Hematopoietic multipotent progenitor cell (in vitro differentiated cells): Measurements from ENCODE around the gene TMEM154. TPM values are rescaled to one million over a fixed set of nuclear protein-coding genes. Genes with fewer than 3 reads are reported as not detected.

Source experiments
- DNase-seq, 3 donors: peaks; one replicate each; pipeline ENCODE4 v3.0.0-alpha.2; 2011 to 2015; ENCODE audit warnings: low read depth in 2 of 3, low spot score in 2 of 3
- total RNA-seq: library from RNA; depleted of rRNA; stranded (reverse); fragments of >200 nt; gene quantifications from one replicate; pipeline ENCODE4 v1.2.3, GENCODE V29; 2012

Gene TMEM154
- total RNA-seq, 1 donor = 2.2 TPM

- no peak for DNase-seq
Measured at GRCh38 chr4:152697284-152698088, 17.7 kb upstream of the TMEM154 start.

- DNase-seq = no peak
Measured at GRCh38 chr4:152696764-152697261, 17.0 kb upstream of the TMEM154 start.

GRCh38 chr4:152693871-152694270, 14.1 kb upstream of the TMEM154 start:
- DNase-seq = no peak

GRCh38 chr4:152691761-152692160, 12.0 kb upstream of the TMEM154 start:
- DNase-seq = no peak

- DNase-seq = no peak
Measured at GRCh38 chr4:152690706-152691651, 11.2 kb upstream of the TMEM154 start.

GRCh38 chr4:152689615-152690501, 10.1 kb upstream of the TMEM154 start:
- no peak for DNase-seq

GRCh38 chr4:152687974-152688599, 8.3 kb upstream of the TMEM154 start:
- no peak for DNase-seq

DNA sequence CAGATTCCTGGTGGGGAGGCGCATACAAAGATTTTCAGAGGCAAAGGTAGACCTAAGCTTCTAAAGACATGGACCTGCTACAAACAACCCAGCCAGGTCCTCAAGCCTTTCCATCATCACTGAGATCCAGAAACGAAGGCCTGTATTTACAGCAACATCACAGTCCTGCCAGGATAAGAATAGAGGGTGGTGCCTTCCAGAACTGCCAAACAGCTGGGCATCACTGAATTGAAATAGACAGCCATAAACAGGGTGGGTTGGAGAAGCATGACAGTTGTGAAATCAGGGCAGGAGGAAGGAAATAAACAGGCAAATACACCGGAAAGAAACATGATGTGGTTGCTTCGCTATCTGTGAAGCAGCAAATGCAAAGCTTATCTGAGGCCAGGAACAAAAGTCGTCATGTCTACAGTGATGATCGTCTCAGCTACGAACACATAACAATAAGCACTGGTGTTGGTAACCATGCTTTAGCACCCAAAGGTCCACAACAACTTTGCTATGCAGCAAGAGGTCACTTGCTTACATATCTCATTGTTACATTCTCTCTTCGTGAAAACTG, 6.7 kb upstream of the TMEM154 start:
- no peak for DNase-seq

DNA sequence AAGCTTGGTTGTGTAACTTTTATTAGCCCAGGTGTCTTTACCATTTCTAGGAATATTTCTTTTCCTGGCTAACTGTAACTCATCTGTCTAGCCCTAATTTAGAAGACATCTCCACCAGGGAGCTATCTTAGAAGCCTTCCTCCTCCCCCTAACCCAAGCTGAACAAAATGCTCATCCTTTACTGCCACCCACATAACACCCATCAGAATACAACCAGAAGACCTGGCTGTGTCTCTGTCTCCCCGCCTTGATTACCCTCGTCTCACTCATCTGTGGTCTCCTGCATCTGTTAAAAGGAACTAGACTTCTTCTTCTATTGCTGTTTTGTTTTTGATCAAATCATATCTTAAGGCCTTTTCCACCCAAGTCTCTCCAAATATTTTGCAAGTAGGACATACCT, 4.8 kb upstream of the TMEM154 start:
- no peak for DNase-seq

GRCh38 chr4:152684007-152684406, 4.2 kb upstream of the TMEM154 start:
- DNase-seq = no peak

DNA sequence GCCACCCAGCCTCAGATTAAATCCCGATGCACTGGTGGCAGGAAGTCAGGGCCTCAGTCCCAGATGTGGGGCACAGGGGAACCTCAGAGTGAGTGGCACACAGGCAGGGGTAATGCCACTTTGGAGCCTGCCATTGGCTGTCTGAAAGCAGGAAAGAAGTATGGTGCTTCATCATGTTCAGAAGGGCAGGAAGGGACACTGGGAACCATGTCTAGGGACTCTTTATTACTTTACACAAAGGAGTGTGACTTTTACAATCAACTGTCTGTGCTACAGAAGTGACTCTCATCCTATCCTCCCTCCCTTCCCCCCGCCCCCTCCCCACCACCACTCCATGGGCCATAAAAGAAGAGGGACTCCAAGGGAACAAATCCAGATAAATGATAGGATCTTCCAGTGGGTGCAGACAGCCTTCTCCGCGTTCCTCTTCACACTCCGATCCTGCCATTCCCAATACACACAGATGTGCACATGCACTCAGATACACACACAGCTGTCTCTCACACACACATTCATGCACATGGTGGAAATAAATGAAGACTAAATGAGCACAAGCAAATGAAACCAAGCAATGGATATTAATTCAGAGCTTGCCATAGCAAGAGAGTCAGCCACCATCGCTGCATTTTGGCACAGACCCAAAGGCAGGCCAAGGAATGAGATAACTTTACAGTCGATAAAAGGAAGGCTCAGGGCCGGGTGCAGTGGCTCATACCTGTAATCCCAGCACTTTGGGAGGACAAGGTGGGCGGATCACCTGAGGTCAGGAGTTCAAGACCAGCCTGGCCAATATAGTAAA, 2.5 kb upstream of the TMEM154 start:
- no peak for DNase-seq

DNA sequence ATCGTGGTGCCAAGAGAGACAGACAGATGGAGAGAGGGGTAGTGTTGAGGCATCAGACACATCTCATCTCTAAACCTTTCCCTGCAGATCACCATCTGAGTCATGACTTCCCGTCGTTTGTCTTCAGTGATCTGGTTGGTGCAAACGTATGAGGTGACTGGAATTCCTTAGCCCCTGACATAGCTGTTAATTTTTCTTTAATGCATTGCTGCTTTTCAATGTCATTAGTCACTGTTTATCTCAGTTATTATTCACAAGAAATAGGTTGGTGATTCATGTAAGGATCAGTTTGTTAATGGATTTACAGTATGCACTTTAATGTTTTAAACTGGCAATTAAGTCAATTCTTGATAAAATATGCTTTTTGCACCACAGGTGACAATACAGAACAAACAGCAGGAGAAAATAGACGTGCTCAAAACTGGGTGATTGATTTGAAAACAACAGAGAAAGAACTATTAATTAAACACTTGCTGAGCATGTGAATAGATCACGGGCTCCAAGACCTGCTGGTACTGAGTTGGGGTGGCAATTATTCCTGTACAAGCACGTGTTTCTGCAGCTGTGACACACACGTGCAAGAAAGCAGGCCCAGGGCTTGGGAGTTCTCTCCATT, 1.3 kb upstream of the TMEM154 start:
- no peak for DNase-seq

- DNase-seq = no peak
Measured at GRCh38 chr4:152678841-152679240, 956 bp downstream of the TMEM154 start.

DNA sequence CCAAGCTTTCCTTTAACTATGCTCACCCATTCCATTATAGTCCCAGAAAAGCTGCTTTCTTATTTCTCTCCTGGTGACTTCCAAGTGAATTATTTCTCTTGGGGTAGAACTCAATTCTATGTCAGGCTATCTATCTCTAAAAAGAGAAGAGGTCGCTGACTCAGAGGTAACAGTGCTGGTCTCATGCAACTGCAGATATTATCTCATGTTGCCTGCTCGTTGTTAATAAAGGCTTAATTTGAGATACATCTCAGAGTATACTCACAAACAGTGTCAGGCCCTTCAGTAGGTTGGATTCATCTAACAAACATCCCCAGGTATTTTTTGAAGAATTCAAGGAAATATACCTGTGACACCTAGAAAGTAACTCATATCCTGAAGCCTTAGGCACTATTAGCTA, 2.7 kb downstream of the TMEM154 start:
- DNase-seq = no peak

DNA sequence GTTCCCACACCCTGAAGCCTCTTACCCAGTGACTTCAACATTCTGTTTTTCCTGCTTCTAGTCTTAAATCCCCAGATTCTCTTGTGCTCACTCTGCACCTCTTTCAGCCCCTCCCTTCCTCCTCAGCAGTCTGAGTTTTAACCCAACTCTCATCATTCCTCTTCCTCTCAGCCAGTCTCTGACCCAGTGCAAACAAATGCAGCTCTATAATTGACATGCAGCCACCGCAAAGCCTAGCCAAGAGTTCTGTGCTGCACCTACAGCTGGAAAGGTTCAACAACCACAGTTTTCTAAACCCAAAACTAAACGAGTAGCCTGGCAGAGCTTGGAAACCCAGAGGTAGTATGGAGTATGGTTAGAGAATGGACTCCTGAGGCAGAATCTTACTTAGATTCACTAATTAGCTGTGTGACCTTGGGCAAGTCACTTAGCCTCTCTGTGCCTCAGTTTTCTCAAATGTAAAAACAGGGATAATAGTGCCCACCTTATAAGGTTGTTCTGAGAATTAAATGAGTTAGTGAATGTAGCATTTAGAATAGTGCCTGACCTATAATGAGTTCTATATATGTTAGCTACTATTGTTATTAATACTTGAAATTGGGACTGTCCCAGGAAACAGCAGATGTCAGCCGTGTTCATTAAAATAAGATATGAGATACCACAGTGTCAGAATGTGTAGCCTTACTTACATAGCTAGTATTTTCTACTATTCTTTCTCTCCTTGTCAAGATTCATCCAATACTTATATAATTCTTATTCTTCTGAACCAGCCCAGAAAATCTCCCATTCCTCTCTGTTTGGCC, 3.5 kb downstream of the TMEM154 start:
- DNase-seq = no peak

- DNase-seq = no peak
Measured at GRCh38 chr4:152674359-152674758, 5.4 kb downstream of the TMEM154 start.

GRCh38 chr4:152673489-152673888, 6.3 kb downstream of the TMEM154 start:
- DNase-seq = no peak
